Lower leg skin (tissue), 3 donors: Measurements from ENCODE around the gene PMEPA1.

Experiments used
- POLR2A ChIP-seq, 2 donors: fragments of 450-650 bp; IDR thresholded peaks; one replicate each; pipeline ENCODE4 v1.6.1; 2016 to 2017; ENCODE audit warnings: antibody characterized with exemption in 2 of 2, mild to moderate bottlenecking in 1 of 2, moderate library complexity in 1 of 2
- TF ChIP-seq, protein P1 (sequence below), 3 donors: fragments of 450-650 bp; IDR thresholded peaks; one replicate each; pipeline ENCODE4 v1.5.1; 2016; ENCODE audit warnings: antibody characterized with exemption in 3 of 3, mild to moderate bottlenecking in 3 of 3, moderate library complexity in 2 of 3

GRCh38 chr20:57622579-57623381 is 87.0 kb downstream of the PMEPA1 start:
- TF ChIP-seq, protein P1, sequence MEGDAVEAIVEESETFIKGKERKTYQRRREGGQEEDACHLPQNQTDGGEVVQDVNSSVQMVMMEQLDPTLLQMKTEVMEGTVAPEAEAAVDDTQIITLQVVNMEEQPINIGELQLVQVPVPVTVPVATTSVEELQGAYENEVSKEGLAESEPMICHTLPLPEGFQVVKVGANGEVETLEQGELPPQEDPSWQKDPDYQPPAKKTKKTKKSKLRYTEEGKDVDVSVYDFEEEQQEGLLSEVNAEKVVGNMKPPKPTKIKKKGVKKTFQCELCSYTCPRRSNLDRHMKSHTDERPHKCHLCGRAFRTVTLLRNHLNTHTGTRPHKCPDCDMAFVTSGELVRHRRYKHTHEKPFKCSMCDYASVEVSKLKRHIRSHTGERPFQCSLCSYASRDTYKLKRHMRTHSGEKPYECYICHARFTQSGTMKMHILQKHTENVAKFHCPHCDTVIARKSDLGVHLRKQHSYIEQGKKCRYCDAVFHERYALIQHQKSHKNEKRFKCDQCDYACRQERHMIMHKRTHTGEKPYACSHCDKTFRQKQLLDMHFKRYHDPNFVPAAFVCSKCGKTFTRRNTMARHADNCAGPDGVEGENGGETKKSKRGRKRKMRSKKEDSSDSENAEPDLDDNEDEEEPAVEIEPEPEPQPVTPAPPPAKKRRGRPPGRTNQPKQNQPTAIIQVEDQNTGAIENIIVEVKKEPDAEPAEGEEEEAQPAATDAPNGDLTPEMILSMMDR (IDR thresholded peaks at IDR 0.05) = peak in 1 of 3 donors; percentile 41
- TF ChIP-seq POLR2A (IDR thresholded peaks at IDR 0.05) = no peak
